Epithelial cell of proximal tubule (primary cell): ENCODE measurements around the gene NDST3. TPM values are rescaled to one million over a fixed set of nuclear protein-coding genes. Genes with fewer than 3 reads are reported as not detected.
"Not testable (repeated sequence)": the region's sequence is repeated elsewhere in the genome, so short reads cannot be mapped to it uniquely, and the experiment has no call there.

Experiments
- DNase-seq: peaks from one replicate; pipeline ENCODE4 v3.0.0-alpha.2; 2011; ENCODE audit warnings: low read depth
- H3K4me3 ChIP-seq: 2 replicates; pipeline ENCODE4 v1.5.1; 2011; ENCODE audit warnings: low read depth, mild to moderate bottlenecking, low read length
- total RNA-seq: library from RNA; depleted of rRNA; stranded (reverse); fragments of >200 nt; gene quantifications from 2 replicates; pipeline ENCODE4 v1.2.3, GENCODE V29; 2015
- TF ChIP-seq, protein P1 (sequence below): conservative IDR thresholded peaks from 2 replicates; pipeline ENCODE4 v1.5.1; 2012; ENCODE audit warnings: low read depth, mild to moderate bottlenecking, low read length

NDST3 gene
- total RNA-seq, 1 donor from 2014 or later: not detected

DNA sequence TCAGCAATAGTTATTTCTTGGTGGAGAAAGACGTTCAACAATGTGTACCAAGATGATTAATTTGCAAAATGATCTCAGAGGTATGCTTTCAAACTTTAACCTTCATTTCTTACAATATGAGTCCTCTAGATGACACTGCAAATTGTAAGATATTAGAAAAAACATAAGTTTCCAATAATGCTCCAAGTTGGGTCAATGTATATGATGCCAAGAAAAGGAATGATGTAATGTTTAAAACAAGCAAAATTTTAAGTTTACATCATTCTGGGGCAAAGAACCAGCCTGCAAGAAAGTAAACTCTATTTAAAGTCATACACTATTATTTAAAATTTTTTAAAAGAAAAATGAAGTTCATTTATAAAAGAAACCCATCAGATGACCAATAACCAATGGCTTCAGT is 262.4 kb downstream of the NDST3 start:
- DNase-seq: no peak
- TF ChIP-seq, protein P1, sequence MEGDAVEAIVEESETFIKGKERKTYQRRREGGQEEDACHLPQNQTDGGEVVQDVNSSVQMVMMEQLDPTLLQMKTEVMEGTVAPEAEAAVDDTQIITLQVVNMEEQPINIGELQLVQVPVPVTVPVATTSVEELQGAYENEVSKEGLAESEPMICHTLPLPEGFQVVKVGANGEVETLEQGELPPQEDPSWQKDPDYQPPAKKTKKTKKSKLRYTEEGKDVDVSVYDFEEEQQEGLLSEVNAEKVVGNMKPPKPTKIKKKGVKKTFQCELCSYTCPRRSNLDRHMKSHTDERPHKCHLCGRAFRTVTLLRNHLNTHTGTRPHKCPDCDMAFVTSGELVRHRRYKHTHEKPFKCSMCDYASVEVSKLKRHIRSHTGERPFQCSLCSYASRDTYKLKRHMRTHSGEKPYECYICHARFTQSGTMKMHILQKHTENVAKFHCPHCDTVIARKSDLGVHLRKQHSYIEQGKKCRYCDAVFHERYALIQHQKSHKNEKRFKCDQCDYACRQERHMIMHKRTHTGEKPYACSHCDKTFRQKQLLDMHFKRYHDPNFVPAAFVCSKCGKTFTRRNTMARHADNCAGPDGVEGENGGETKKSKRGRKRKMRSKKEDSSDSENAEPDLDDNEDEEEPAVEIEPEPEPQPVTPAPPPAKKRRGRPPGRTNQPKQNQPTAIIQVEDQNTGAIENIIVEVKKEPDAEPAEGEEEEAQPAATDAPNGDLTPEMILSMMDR: no peak
- no peak overlapping the region for H3K4me3 ChIP-seq

DNA sequence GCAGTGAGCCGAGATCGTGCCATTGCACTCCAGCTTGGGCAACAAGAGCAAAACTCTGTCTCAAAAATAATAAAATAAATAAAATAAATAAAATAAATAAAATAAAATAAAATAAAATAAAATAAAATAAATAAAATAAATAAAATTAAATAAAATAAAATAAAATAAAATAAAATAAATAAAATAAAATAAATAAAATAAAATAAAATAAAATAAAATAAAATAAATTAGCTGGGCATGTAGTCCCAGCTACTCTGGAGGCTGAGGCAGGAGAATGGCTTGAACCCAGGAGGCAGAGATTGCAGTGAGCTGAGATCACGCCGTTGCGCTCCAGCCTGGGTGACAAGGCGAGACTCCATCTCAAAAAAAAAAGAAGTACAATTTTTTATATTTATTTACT is 265.3 kb downstream of the NDST3 start:
- DNase-seq, H3K4me3 ChIP-seq: not testable (repeated sequence)

DNA sequence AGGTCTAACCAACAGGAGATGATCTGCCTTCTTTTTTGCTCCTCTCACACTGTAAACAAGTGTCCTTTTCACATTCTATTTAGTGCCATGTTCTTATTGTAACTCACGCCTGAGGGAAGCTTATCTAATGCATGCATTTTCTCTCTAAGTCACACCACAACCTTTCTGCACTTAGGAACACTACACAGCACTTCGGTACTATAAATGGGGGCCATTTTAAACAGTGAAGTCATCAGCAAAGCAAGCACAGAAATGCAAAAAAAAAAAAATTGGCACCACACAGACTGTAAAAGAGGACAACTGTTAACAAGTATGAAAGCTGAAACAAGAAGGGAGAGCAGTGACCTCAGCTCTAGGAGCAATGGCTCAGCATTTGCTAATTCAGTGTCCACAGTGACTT is 273.4 kb downstream of the NDST3 start:
- TF ChIP-seq, protein P1: no peak
- no peak overlapping the region for H3K4me3 ChIP-seq
- DNase-seq: no peak
